Measurements from ENCODE around the gene CSMD2.

GRCh38 chr1:33636209-33636608 lies 528.8 kb downstream of the CSMD2 start:
- no peak for TF ChIP-seq CTCF (IDR thresholded peaks at IDR 0.05; ENCODE audit: borderline replicate concordance, extremely low read depth, low read length, poor library complexity, severe bottlenecking)
- no peak for TF ChIP-seq EZH2 (IDR thresholded peaks at IDR 0.05; ENCODE audit: borderline replicate concordance, low read depth, low read length, severe bottlenecking)
